ENCODE data around the gene SEC16A.

Gene SEC16A

DNA sequence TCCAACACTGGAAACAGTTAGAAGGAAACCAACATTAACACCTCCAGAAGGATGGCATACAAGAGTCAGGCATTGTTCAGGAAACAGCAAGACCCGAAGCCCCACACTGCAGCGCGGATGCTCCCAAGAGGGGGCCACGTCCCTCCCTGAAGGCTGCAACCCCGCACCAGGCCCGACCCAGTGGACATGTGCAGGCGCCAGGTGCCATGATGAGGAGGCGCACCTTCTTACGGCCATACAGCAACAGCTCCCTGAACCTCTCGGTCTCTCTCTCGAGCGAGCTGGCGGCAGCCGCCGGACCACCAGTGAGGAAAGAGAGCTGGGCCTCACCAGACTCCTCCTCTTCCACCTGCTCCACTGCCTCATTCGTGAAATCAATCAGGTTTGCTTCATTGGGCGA, 20.2 kb downstream of the SEC16A start:
- no peaks in the 10 kb centered on the region for H3K9me3 ChIP-seq (ENCODE audit: control insufficient read depth, low read length)
- H3K4me3 ChIP-seq (ENCODE audit: insufficient read depth, low read depth, low read length, poor library complexity, severe bottlenecking), result no peak overlapping the region
- H3K27me3 ChIP-seq (replicated peaks; ENCODE audit: control insufficient read depth, insufficient read depth, low read length, poor library complexity, severe bottlenecking), result no peaks in the 10 kb centered on the region
- H3K36me3 ChIP-seq (ENCODE audit: control insufficient read depth, insufficient read depth, low read length), result peaks cover 90% of the 10 kb centered on the region
- H3K4me1 ChIP-seq (ENCODE audit: control insufficient read depth, insufficient read depth, low read length, poor library complexity, severe bottlenecking), result no peaks in the 10 kb centered on the region
- no peak for DNase-seq
- H3K27ac ChIP-seq (ENCODE audit: insufficient read depth, low read length, poor library complexity, severe bottlenecking), result no peak overlapping the region

DNA sequence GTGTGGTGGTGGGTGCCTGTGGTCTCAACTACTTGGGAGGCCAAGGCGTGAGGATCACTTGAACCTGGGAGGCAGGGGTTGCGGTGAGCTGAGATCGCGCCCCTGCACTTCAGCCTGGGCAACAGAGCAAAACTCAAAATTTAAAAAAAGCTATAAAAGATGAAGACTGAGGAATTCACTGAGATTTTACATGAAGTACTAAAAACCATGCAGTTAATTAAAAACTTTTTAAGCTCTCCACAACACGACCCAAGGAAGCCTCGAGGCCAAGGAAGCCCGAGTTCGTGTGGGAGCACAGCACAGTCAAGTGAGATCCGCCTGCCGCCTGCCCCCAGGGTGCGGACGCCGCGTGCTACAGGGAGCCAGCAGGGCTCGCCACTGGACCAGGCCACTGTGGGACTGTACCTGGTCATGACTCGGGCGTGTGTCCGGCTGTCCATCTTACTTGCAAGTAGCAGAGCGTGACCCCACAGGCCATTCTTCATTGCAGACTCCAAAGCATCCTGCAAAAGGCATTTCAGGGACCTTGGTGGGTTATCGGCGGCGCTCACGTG, 22.0 kb downstream of the SEC16A start:
- no peak for DNase-seq
- Histone ChIP-seq H3K27me3 (replicated peaks; ENCODE audit: control insufficient read depth, insufficient read depth, low read length, poor library complexity, severe bottlenecking) (no peaks in the 10 kb centered on the region), H3K27ac (ENCODE audit: insufficient read depth, low read length, poor library complexity, severe bottlenecking) (no peak overlapping the region), H3K9me3 (ENCODE audit: control insufficient read depth, low read length) (no peaks in the 10 kb centered on the region), H3K36me3 (ENCODE audit: control insufficient read depth, insufficient read depth, low read length) (peaks cover 91% of the 10 kb centered on the region), H3K4me3 (ENCODE audit: insufficient read depth, low read depth, low read length, poor library complexity, severe bottlenecking) (no peak overlapping the region), H3K4me1 (ENCODE audit: control insufficient read depth, insufficient read depth, low read length, poor library complexity, severe bottlenecking) (no peaks in the 10 kb centered on the region)

DNA sequence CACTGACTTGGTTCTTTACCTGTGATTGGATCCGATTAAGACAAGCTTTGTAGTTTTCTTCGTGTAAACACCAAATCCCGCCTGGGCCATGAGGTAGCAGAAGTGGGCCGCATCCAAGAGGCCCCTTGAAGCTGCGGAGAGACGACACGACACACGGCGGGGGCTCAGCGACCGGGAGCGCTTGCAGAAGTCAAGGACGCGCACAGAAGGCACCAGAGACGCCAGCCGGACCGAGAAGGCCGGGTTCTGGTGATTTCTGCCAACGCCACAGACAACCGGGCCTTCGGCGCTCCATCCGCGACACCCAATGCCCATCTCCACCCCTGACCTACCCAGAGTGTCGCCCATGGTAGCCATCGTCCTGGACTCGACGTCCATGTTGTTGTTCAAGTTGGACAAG, 23.4 kb downstream of the SEC16A start:
- no peak overlapping the region for H3K4me3 ChIP-seq (ENCODE audit: insufficient read depth, low read depth, low read length, poor library complexity, severe bottlenecking)
- no peaks in the 10 kb centered on the region for H3K4me1 ChIP-seq (ENCODE audit: control insufficient read depth, insufficient read depth, low read length, poor library complexity, severe bottlenecking)
- H3K36me3 ChIP-seq (ENCODE audit: control insufficient read depth, insufficient read depth, low read length), result peaks cover 91% of the 10 kb centered on the region

DNA sequence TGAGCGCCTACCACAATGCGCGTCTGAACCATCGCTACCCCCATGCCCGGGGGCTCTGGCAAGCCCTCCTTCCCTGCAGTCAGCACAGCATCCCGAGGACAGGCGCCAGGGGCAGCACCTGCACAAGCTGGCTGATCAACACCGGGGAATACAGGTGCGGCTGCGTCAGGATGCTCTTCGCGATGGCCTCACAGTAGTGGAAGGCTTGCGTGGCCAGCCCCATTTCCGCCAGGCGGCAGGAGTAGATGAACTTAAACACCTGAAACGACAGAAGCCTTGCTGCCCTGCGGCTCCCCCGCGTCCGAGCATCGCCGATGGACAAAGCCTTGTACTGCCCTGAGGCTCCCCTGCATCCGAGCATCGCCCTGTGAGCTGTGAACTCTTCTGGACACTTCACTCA, 25.5 kb downstream of the SEC16A start:
- H3K36me3 ChIP-seq (ENCODE audit: control insufficient read depth, insufficient read depth, low read length), result peaks cover 83% of the 10 kb centered on the region
- H3K4me3 ChIP-seq (ENCODE audit: insufficient read depth, low read depth, low read length, poor library complexity, severe bottlenecking), result no peak overlapping the region

More for the DNA sequence above, 23.4 kb downstream of the SEC16A start:
- H3K27me3 ChIP-seq (replicated peaks; ENCODE audit: control insufficient read depth, insufficient read depth, low read length, poor library complexity, severe bottlenecking), result no peaks in the 10 kb centered on the region
- no peaks in the 10 kb centered on the region for H3K9me3 ChIP-seq (ENCODE audit: control insufficient read depth, low read length)
- DNase-seq, result no peak
- no peak overlapping the region for H3K27ac ChIP-seq (ENCODE audit: insufficient read depth, low read length, poor library complexity, severe bottlenecking)

DNA sequence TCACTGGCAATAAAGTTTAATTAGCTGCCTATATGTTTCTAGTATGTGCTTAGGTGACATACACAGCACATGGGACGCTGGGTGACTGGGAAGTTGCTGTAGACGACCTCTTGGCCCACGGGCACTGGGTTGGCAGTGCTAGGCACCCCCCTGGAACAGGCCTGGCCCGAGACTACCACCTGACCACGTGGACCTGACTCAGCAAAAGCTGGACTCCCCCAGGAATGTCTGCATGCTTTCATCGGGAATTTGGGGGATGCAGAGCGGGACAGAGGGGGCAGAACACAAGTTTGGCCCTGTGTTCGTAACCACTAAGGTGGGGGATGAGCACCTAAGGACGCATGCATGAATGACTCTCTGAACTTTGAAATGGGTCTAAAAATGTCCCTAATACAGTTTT, 26.6 kb downstream of the SEC16A start:
- Histone ChIP-seq H3K9me3 (ENCODE audit: control insufficient read depth, low read length) (no peaks in the 10 kb centered on the region), H3K36me3 (ENCODE audit: control insufficient read depth, insufficient read depth, low read length) (peaks cover 82% of the 10 kb centered on the region)

More for the DNA sequence above, 25.5 kb downstream of the SEC16A start:
- Histone ChIP-seq H3K4me1 (ENCODE audit: control insufficient read depth, insufficient read depth, low read length, poor library complexity, severe bottlenecking) (no peaks in the 10 kb centered on the region), H3K27ac (ENCODE audit: insufficient read depth, low read length, poor library complexity, severe bottlenecking) (no peak overlapping the region), H3K27me3 (replicated peaks; ENCODE audit: control insufficient read depth, insufficient read depth, low read length, poor library complexity, severe bottlenecking) (no peaks in the 10 kb centered on the region), H3K9me3 (ENCODE audit: control insufficient read depth, low read length) (no peaks in the 10 kb centered on the region)
- DNase-seq, result no peak

DNA sequence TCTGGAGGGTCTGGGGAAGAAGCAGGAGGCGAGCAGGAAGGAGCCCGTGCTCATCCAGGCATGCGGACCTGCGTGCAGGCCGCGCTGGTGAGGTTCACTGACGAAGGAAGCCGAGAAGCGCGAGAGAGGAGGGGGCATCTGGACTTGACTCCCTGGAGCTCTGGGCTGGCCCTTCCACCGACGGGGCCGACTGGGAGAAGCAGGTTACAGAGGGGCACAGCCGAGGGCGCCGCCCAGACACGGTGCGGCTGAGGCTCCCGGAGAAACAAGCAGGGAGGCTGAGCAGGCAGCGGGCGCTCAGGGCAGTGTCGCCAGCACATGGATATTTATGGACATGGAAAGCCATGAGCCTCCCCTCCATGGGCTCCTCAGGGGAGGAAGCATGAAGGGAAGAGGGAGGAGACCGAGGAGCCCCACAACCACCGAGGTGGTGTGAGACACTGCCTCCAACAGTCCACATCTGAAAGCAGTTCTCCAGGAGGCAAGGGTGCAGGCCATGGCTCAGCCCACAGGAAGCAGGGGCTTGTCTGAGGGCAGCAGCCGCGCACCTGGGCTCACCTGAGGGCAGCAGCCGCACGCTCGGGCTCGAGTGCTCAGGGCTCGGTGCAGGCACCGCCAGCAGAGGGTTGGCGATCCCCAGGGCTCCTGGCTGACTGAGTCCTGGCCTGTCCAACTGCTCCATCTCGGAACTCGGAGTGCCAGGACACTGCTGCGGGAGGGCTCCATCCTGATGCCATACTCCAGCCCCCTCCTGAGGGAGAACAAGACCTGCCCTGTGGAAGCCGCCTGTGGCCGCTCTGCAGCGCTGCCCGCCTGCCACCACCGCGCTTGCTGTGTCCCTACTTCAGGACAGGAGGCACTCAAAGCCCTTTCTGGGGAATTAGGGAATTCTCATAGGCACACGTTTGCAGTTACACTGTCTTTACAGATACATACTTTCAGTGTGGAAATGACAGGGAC, 27.5 kb downstream of the SEC16A start:
- no peak for DNase-seq
- Histone ChIP-seq H3K27me3 (replicated peaks; ENCODE audit: control insufficient read depth, insufficient read depth, low read length, poor library complexity, severe bottlenecking) (no peaks in the 10 kb centered on the region), H3K36me3 (ENCODE audit: control insufficient read depth, insufficient read depth, low read length) (peaks cover 83% of the 10 kb centered on the region), H3K4me1 (ENCODE audit: control insufficient read depth, insufficient read depth, low read length, poor library complexity, severe bottlenecking) (no peaks in the 10 kb centered on the region), H3K9me3 (ENCODE audit: control insufficient read depth, low read length) (no peaks in the 10 kb centered on the region), H3K27ac (ENCODE audit: insufficient read depth, low read length, poor library complexity, severe bottlenecking) (no peak overlapping the region), H3K4me3 (ENCODE audit: insufficient read depth, low read depth, low read length, poor library complexity, severe bottlenecking) (no peak overlapping the region)

More for the DNA sequence above, 26.6 kb downstream of the SEC16A start:
- no peak overlapping the region for H3K4me3 ChIP-seq (ENCODE audit: insufficient read depth, low read depth, low read length, poor library complexity, severe bottlenecking)
- no peaks in the 10 kb centered on the region for H3K4me1 ChIP-seq (ENCODE audit: control insufficient read depth, insufficient read depth, low read length, poor library complexity, severe bottlenecking)
- no peak overlapping the region for H3K27ac ChIP-seq (ENCODE audit: insufficient read depth, low read length, poor library complexity, severe bottlenecking)
- no peaks in the 10 kb centered on the region for H3K27me3 ChIP-seq (replicated peaks; ENCODE audit: control insufficient read depth, insufficient read depth, low read length, poor library complexity, severe bottlenecking)
- DNase-seq, result no peak

DNA sequence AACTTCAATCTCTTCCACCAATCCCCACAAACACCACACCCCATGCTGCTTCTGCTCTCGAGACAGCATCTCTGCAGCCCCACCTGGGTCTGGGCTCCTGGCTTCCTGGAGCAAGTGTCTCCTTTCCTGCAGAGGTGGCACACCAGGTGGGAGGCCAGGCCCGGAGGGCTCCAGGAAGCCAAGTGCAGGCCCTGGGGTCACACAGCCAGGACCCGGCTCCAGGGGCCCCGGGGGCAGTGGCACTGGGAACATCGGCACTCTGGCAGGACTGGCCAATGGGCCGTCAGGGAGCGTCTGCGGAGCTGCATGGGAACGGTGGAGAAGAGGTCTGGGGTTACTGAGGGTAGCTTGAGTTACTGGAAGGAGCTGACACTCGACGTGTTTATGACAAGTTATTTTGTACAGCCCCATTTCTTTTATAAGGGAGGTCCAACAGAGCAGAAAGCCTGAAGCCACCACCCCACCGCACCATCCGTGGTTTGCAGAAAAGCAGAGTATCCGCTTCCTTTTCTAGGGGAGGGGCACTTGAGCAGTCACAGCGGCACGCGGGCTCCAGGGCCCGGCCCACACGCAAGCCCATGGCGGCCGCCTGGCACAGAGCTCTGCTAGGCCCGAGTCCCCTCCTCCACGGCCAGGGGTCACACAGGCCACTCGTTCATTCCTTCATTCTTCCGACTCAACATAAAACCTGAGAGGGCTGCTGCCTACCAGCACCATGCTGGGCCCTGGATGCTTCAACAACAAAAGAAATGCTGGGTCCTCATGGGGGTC, 28.6 kb downstream of the SEC16A start:
- Histone ChIP-seq H3K27me3 (replicated peaks; ENCODE audit: control insufficient read depth, insufficient read depth, low read length, poor library complexity, severe bottlenecking) (no peaks in the 10 kb centered on the region), H3K9me3 (ENCODE audit: control insufficient read depth, low read length) (no peaks in the 10 kb centered on the region), H3K27ac (ENCODE audit: insufficient read depth, low read length, poor library complexity, severe bottlenecking) (no peak overlapping the region), H3K4me3 (ENCODE audit: insufficient read depth, low read depth, low read length, poor library complexity, severe bottlenecking) (no peak overlapping the region), H3K36me3 (ENCODE audit: control insufficient read depth, insufficient read depth, low read length) (peaks cover 84% of the 10 kb centered on the region), H3K4me1 (ENCODE audit: control insufficient read depth, insufficient read depth, low read length, poor library complexity, severe bottlenecking) (no peaks in the 10 kb centered on the region)
- DNase-seq, result no peak

DNA sequence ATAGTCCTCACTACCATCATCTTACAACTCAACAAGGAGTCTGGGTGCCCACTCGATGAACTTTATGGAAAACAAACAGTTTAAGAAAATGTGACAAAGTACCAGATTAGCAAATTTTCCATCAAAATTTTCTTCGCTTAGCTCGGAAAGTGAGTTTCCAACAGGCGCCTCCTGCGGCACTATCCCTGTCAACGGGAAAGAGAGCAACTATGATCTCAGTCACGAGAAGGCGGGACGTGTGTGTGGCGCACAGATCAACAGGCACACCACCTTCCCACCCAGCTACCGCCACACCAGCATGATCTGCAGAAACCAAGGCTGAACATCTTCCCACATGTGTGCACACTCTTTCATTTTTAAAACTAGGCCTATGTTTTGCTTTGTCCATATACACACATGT, 29.5 kb downstream of the SEC16A start:
- H3K4me1 ChIP-seq (ENCODE audit: control insufficient read depth, insufficient read depth, low read length, poor library complexity, severe bottlenecking), result no peaks in the 10 kb centered on the region
- H3K9me3 ChIP-seq (ENCODE audit: control insufficient read depth, low read length), result no peaks in the 10 kb centered on the region
- no peaks in the 10 kb centered on the region for H3K27me3 ChIP-seq (replicated peaks; ENCODE audit: control insufficient read depth, insufficient read depth, low read length, poor library complexity, severe bottlenecking)
- peaks cover 84% of the 10 kb centered on the region for H3K36me3 ChIP-seq (ENCODE audit: control insufficient read depth, insufficient read depth, low read length)
- no peak for DNase-seq
- H3K4me3 ChIP-seq (ENCODE audit: insufficient read depth, low read depth, low read length, poor library complexity, severe bottlenecking), result no peak overlapping the region
- no peak overlapping the region for H3K27ac ChIP-seq (ENCODE audit: insufficient read depth, low read length, poor library complexity, severe bottlenecking)

DNA sequence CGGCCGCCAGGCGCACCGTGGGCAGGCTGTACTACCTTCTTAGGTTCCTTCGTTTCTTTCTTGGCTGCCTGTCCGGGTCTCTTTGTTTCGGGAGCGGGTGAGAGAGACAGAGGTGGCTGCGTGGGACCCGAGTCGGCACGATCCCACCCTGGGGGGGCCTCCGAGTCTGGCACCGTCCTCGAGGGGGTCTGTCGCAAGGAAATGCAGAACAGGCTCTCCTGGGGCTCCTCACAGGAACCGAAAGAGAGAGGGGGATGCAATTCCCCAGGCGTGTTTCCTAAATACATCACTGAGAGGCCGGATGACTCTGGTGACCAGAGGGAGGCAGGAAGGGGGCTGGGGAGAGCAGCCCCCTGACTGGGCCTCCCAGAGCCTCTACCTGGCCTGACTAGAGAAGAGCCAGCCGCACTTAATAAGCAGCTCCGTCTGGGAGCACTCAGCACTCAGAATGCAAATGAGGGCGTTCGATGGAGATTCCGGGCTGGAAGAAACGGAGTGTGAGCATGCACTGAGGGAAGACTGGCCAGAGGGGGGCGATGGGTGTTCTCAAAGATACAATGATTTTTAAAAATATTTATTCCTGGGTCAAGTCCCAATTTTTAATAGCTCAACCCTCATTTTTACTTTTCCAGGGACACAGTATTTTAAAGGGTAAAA, 31.5 kb downstream of the SEC16A start:
- H3K9me3 ChIP-seq (ENCODE audit: control insufficient read depth, low read length), result no peaks in the 10 kb centered on the region
- H3K4me3 ChIP-seq (ENCODE audit: insufficient read depth, low read depth, low read length, poor library complexity, severe bottlenecking), result no peak overlapping the region
- H3K4me1 ChIP-seq (ENCODE audit: control insufficient read depth, insufficient read depth, low read length, poor library complexity, severe bottlenecking), result no peaks in the 10 kb centered on the region
- peaks cover 82% of the 10 kb centered on the region for H3K36me3 ChIP-seq (ENCODE audit: control insufficient read depth, insufficient read depth, low read length)
- no peak overlapping the region for H3K27ac ChIP-seq (ENCODE audit: insufficient read depth, low read length, poor library complexity, severe bottlenecking)
- DNase-seq, result no peak
- no peaks in the 10 kb centered on the region for H3K27me3 ChIP-seq (replicated peaks; ENCODE audit: control insufficient read depth, insufficient read depth, low read length, poor library complexity, severe bottlenecking)

All from effector memory CD4-positive, alpha-beta T cell (primary cell).